IPS-18c (cell line): ENCODE measurements around the gene CD58.
"Not testable (repeated sequence)": the region's sequence is repeated elsewhere in the genome, so short reads cannot be mapped to it uniquely, and the experiment has no call there.

Experiments used
- H3K4me3 ChIP-seq: 2 replicates; pipeline ENCODE4 v1.7.0; 2013; ENCODE audit warnings: low read depth, mild to moderate bottlenecking, low read length, moderate library complexity; ENCODE audit not compliant: insufficient read depth
- H3K9me3 ChIP-seq: one replicate; pipeline ENCODE4 v1.6.1; 2013; ENCODE audit warnings: mild to moderate bottlenecking, low read length, moderate library complexity; ENCODE audit not compliant: control insufficient read depth, insufficient read depth

The CD58 gene

GRCh38 chr1:116570358-116571214, at the start of gene CD58:
Gene CD58 (minus strand): TSS chr1:116571026. CDS start chr1:116570972, 54 bp downstream.
- H3K9me3 ChIP-seq = no peaks in the 10 kb centered on the region
- H3K4me3 ChIP-seq = peak within 1 kb of the TSS; percentile 83

DNA sequence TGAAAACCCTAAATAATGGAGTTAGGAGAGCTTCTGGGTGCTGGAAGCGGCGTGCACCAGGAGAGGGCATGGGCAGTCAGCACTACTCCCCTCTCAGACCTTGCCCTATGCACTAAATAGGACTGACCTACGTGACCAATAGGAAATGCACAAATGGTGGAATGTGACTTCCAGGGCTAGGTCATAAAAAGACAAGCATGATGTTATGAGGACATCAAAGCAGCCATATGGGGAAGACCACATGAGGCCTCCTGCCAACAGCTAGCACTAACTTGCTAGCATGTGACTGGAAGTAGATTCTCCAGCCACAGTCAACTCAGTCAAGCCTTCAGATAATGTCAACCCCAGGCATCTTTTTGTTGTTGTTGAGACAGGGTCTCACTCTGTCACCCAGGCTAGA, 49.6 kb upstream of the CD58 start:
- H3K4me3 ChIP-seq, H3K9me3 ChIP-seq: not testable (repeated sequence)

- H3K4me3 ChIP-seq, H3K9me3 ChIP-seq: not testable (repeated sequence)
These were observed 48.3 kb upstream of the CD58 start for GRCh38 chr1:116619106-116619505.

- H3K4me3 ChIP-seq, H3K9me3 ChIP-seq: not testable (repeated sequence)
These were observed 47.0 kb upstream of the CD58 start for GRCh38 chr1:116617808-116618207.

- H3K9me3 ChIP-seq, H3K4me3 ChIP-seq: not testable (repeated sequence)
These were observed 43.0 kb upstream of the CD58 start for GRCh38 chr1:116613825-116614224.

DNA sequence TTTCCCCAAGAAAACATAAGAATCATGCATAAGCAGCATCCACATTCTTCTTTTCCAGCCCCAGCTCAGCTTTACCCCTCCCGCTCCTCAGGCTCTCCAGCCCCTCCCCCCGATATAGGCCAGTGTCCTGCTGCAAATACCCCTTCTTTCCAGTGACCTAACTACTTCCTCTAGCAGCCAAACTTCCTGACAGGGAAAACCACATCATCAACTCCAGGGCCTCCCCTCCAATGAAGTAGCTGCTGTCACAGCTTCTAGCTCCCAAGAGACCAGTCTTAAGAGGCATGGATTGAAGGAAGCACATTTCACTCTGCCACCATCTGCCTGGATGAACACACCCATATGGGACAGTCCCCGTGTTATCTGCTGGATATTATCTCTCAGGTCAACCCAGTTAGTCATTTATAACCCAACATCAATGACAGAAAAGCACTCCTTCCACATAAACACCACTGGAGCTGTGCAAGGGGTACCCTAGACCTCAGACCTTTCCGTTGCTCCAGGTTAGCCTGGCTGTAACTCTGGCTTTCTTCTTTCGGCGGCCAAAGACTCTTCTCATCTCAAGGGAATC, 39.1 kb upstream of the CD58 start:
- not testable (repeated sequence) for H3K4me3 ChIP-seq, H3K9me3 ChIP-seq

DNA sequence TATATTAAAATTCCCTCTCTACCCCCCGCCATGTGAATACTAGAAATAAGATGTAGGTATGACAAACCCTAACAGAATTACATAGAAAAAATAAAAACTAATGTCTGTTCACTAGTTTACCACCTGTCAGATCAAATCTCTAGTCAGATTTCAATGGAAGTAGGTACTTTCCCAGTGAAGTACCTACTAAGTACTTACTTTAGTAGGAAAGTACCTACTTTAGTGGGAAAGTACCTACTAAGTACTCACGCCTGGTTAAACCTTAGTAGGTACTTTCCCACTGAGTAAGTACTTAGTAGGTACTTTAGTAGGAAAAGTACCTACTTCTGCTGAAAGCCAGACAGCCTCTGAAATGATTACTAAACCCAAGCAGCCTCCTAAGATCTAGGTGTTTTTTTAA, 38.0 kb upstream of the CD58 start:
- H3K4me3 ChIP-seq, H3K9me3 ChIP-seq: not testable (repeated sequence)

DNA sequence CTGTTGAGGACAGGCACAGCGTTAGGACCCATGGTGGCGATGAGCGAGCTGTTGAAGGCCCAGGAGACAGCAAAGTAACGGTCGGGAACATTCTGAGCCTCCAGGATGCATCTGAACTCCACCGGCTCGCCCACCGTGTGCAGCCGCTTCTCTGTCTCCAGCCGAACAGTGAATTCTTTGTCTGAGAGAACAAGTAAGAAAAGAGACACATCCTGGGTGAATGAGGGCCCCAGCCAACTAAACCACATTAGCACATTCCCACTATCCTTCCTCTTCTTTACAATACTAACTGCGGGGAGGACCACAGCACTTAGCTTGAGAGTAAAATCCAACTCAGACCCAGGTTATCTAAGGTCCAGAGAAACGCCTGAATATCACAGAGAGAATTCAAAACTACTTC, 37.3 kb upstream of the CD58 start:
- H3K4me3 ChIP-seq = not testable (repeated sequence)

GRCh38 chr1:116607463-116607862, 36.6 kb upstream of the CD58 start:
- not testable (repeated sequence) for H3K4me3 ChIP-seq, H3K9me3 ChIP-seq

More for the DNA sequence above, 37.3 kb upstream of the CD58 start:
- H3K9me3 ChIP-seq = not testable (repeated sequence)

- H3K9me3 ChIP-seq, H3K4me3 ChIP-seq: not testable (repeated sequence)
These were observed 35.2 kb upstream of the CD58 start for GRCh38 chr1:116606067-116606466.

DNA sequence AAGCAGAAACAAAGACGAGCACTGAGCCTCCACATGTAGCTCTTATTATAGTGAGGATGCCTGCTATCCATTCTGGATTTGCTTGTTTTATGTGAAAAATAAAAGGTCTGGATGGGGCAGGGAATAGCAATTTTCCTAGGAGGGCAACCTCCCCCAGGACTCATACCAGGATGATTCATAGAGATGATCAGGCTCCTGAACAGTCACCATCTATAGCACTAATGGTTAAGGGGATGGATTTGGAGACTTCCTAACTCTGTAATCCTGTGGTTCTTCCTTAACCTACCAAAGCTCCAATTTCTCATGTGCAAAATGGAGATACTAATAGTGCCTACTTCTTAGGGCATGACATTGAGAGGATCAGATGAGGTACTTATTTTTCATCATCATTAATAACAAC, 34.5 kb upstream of the CD58 start:
- no peaks in the 10 kb centered on the region for H3K9me3 ChIP-seq
- H3K4me3 ChIP-seq = no peak overlapping the region

- H3K4me3 ChIP-seq, H3K9me3 ChIP-seq: not testable (repeated sequence)
These were observed 33.6 kb upstream of the CD58 start for GRCh38 chr1:116604408-116604807.

DNA sequence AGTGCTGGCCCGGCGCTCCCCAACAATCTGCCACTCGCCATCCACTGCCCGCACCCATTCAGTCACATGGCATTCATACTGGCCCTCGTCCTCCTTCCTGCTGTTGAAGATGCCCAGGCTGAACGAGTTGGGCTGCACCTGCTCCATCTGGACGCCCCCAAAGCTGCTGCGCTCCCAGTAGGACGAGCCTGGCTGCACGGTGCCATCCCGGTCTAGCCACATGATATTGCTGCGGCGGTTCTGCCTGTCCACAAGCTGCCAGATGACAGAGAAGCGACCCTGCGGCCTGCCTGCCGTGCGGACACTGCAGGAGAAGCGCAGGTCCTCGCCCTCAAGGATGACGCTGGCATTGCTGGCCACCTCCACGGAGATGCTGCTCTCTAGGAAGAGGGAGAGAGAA, 32.8 kb upstream of the CD58 start:
- H3K4me3 ChIP-seq, H3K9me3 ChIP-seq: not testable (repeated sequence)

DNA sequence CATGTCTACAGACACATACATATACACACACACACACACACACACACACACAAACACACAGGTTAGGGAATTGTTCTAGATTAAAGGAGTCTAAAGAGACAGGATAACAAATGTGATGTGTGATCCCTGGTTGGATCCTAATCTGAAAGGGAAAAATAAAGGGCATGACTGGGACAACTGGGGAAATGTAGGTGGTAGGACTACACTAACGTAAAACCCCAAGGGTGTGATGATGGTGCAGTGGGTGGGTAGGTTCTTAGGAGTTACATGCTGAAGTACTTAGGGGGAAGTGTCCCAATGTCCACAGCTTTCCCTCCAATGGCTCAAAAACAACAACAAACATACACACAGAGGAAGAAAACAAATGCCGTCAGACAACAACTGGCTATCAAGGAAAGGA, 28.5 kb upstream of the CD58 start:
- H3K9me3 ChIP-seq, H3K4me3 ChIP-seq: not testable (repeated sequence)

DNA sequence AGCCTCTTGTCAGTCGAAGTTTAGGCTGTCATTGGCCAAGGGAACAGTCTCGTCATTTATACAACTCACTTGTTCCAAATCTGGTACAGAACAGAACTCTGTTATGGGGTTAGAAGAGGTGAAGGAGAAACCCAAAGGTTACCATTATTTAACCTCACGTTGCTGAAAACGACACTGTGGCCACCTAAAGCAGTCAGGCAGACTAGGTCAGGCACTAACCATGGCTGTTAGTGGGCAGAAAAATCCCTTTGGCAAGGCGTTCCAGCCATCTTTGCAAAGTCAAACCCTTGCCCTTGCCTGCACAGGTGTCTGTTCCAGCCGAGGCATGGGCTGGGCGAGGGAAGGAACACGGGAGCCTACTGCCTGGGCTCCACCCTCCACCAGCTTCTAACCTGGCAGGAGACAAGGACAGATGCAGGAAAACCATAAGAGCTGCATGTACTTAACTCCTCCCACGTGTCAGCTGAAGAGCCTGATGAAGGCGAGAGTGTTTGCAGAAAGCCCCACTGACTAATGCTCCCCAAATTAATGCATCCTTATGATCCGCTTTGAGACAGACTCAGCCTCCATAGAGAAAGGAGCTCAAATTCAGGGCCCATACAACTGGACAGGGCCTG, 27.7 kb upstream of the CD58 start:
- H3K4me3 ChIP-seq, H3K9me3 ChIP-seq: not testable (repeated sequence)

DNA sequence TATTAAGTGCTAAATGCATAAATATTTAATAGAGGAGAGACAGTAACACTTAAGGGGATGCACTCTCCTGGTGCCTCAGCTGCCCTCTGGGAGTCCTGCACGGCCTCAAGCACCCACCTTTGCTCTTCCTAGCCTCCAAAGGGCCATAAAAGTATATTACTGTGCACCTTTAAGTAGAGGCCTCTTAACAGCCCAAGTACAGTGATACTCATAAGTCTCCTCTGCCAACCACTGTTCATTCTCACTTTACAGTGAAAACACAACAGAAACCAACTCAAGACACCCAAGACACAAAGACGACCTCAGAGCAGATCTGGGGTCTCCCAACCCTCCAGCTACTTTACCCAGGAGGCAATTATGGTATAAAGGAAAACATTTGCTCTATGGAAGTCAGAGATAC, 26.6 kb upstream of the CD58 start:
- not testable (repeated sequence) for H3K9me3 ChIP-seq, H3K4me3 ChIP-seq

DNA sequence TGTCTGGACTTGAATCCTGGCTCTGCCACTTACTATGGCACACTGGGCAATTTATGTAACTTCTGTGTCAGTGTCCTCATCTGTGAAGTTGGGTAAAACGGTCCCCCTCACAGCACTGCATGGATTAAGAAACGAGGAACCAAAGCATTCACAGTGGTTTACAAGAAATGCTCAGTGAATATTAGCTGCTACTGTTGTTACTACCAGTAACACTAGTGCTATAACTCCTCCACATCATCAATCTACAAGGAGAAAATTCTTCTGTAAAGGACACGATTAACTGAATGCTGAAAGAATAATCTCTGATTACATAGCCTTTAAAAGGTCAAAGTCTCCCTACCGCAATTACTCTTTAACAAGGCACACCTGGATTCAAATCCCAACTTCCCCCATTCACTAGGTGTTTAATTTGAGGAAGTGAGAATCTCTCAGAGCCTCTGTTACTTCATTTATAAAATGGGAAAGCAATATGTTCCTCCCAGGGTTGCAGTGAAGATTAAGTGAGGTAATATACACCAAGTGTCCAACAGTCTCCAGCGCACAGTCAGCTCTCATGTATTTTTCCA, 26.0 kb upstream of the CD58 start:
- not testable (repeated sequence) for H3K4me3 ChIP-seq, H3K9me3 ChIP-seq
